K562 (cell line): Measurements from ENCODE around the gene RAMP2. TPM values are rescaled to one million over a fixed set of nuclear protein-coding genes. Genes with fewer than 3 reads are reported as not detected.

ENCODE experiments used
- ATAC-seq: fragments of 200-7000 bp; cut with Tn5 transposase; 3 replicates; pipeline ENCODE4 v1.9.1; 2020; ENCODE audit warnings: moderate library complexity
- Bru-seq: library from RNA; stranded (reverse); fragments of 400-500 nt; gene quantifications from one replicate; lab custom pipeline; 2021; lab: Mats Ljungman, UMichigan
- BruChase-seq, 2 experiments: library from RNA; stranded (reverse); fragments of 400-500 nt; gene quantifications; one replicate each; lab custom pipeline; 2021; lab: Mats Ljungman, UMichigan
- BruUV-seq: library from RNA; stranded (reverse); fragments of 400-500 nt; replicated peaks from 2 replicates; lab custom pipeline; 2021; lab: Mats Ljungman, UMichigan
- CTCF ChIA-PET: fragments of 300-600 bp; formaldehyde crosslinking; extraction: SDS; loops from one replicate; lab custom pipeline; 2021; ENCODE audit warnings: low intra/inter-chr PET ratio; lab: Yijun Ruan, JAX
- POLR2A ChIA-PET: fragments of 300-600, 350-650 bp; sonication (Branson Sonifier 250); formaldehyde crosslinking; extraction: SDS; loops from one replicate; lab custom pipeline; 2021; ENCODE audit warnings: antibody characterized with exemption, inconsistent platforms; lab: Yijun Ruan, JAX
- DNase-seq, 4 experiments: peaks; one replicate each; pipeline versions ENCODE4 v3.0.0 to v3.0.0-alpha.2; 2011 to 2018; ENCODE audit warnings: low spot score in 3 of 4, mixed read lengths in 3 of 4; ENCODE audit errors: extremely low read depth in 1 of 4
- FAIRE-seq: peaks from 2 replicates; lab custom pipeline; 2011; peaks lifted over from hg19 to GRCh38; lab: Jason Lieb, UNC
- H2AFZ ChIP-seq: 2 replicates; pipeline ENCODE4 v1.6.0; 2011; ENCODE audit warnings: low read depth, low read length, control low read depth, inconsistent platforms
- H3K27ac ChIP-seq: fragments of 200-600 bp; 3 replicates; pipeline ENCODE4 v1.8.0; 2011; ENCODE audit warnings: low read depth, mild to moderate bottlenecking, control low read depth, inconsistent platforms, low read length, moderate library complexity, mixed read lengths; ENCODE audit errors: extremely low read depth
- H3K27me3 ChIP-seq, 2 experiments: fragments of 300-600 bp in 1 of 2; 2 replicates in 1 of 2; 3 replicates in 1 of 2; pipeline versions ENCODE4 v1.6.0 to v1.8.0; 2011; ENCODE audit warnings: inconsistent platforms in 2 of 2, low read length in 2 of 2, mild to moderate bottlenecking in 1 of 2, mixed read lengths in 1 of 2, moderate library complexity in 1 of 2; ENCODE audit not compliant: control insufficient read depth in 2 of 2, insufficient read depth in 2 of 2
- H3K36me3 ChIP-seq: fragments of 300-600 bp; 3 replicates; pipeline ENCODE4 v1.8.0; 2011; ENCODE audit warnings: mild to moderate bottlenecking, low read length, inconsistent platforms; ENCODE audit not compliant: control insufficient read depth, insufficient read depth
- H3K4me1 ChIP-seq, 2 experiments: fragments of 200-600 bp in 1 of 2; replicated peaks in 1 of 2; 2 replicates in 1 of 2; 3 replicates in 1 of 2; pipeline versions ENCODE4 v1.5.1 to v1.8.0; 2011; ENCODE audit warnings: inconsistent platforms in 2 of 2, low read length in 2 of 2, mild to moderate bottlenecking in 1 of 2, mixed read lengths in 1 of 2, moderate library complexity in 1 of 2; ENCODE audit not compliant: control insufficient read depth in 2 of 2, insufficient read depth in 2 of 2
- H3K4me2 ChIP-seq: 2 replicates; pipeline ENCODE4 v1.6.1; 2011; ENCODE audit warnings: low read length, control low read depth, inconsistent platforms, mixed read lengths; ENCODE audit not compliant: insufficient read depth
- H3K4me3 ChIP-seq: fragments of 200-600 bp; sonication (generic), shearing (Covaris generic); 2 replicates; pipeline ENCODE4 v1.5.1; 2016; ENCODE audit warnings: control low read depth, inconsistent platforms
- H3K79me2 ChIP-seq: fragments of 200-600 bp; 3 replicates; pipeline ENCODE4 v1.8.0; 2011; ENCODE audit warnings: low read length, inconsistent platforms; ENCODE audit not compliant: control insufficient read depth, insufficient read depth
- H3K9ac ChIP-seq, 2 experiments: 2 replicates each; pipeline versions ENCODE4 v1.6.0 to v1.6.1; 2011; ENCODE audit warnings: low read depth in 2 of 2, low read length in 2 of 2, control low read depth in 1 of 2, inconsistent platforms in 1 of 2, mild to moderate bottlenecking in 1 of 2, mixed read lengths in 1 of 2; ENCODE audit not compliant: insufficient read depth in 1 of 2
- H3K9me1 ChIP-seq: one replicate; pipeline ENCODE4 v1.6.0; 2011; ENCODE audit warnings: inconsistent platforms, mild to moderate bottlenecking, low read length, moderate library complexity; ENCODE audit not compliant: control insufficient read depth, insufficient read depth
- H3K9me3 ChIP-seq: replicated peaks from 2 replicates; pipeline ENCODE4 v1.5.1; 2011; ENCODE audit warnings: low read depth, low read length, inconsistent platforms; ENCODE audit not compliant: control insufficient read depth, insufficient read depth
- H4K20me1 ChIP-seq: replicated peaks from 2 replicates; pipeline ENCODE4 v1.6.1; 2011; ENCODE audit warnings: low read length, inconsistent platforms, mixed read lengths; ENCODE audit not compliant: control insufficient read depth, insufficient read depth
- HDAC2 ChIP-seq: fragments of 450-650 bp; IDR thresholded peaks from 2 replicates; pipeline ENCODE4 v1.6.1; 2016; ENCODE audit warnings: mild to moderate bottlenecking
- ZNF76 ChIP-seq: fragments of 250-450 bp; sonication (Bioruptor Pico); IDR thresholded peaks from 2 replicates; pipeline ENCODE4 v1.4.0; 2020; ENCODE audit warnings: mild to moderate bottlenecking, moderate library complexity, borderline replicate concordance
- WGBS: fragments of 100-300 bp; shearing (Covaris generic); methylation state at CpG from one replicate; pipeline ENCODE4 v1.1.6; 2016; ENCODE audit warnings: low coverage, mixed read lengths; ENCODE audit not compliant: insufficient coverage; ENCODE audit errors: missing lambda C conversion rate; 5-methylcytosine and 5-hydroxymethylcytosine counted together
- in situ Hi-C: fragments of 300-500 bp; cut with MboI; formaldehyde crosslinking; loops from 4 replicates; pipeline ENCODE4 v1.15.0; 2018; ENCODE audit warnings: inconsistent platforms, mixed read lengths
- intact Hi-C: fragments of 100-400 bp; cut with micrococcal nuclease; formaldehyde crosslinking; loops from 2 replicates; pipeline ENCODE4 v1.14.2; 2022
- long read RNA-seq, 3 experiments: library from polyadenylated mRNA in 2 of 3; library from RNA in 1 of 3; unstranded in 2 of 3; stranded (forward) in 1 of 3; transcript quantifications; one replicate each; pipeline ENCODE4 v2.0.0, GENCODE V29; 2019 to 2022
- polyA minus RNA-seq, 3 experiments: library from RNA; depleted of rRNA, polyadenylated mRNA; stranded (reverse); fragments of >200 nt; gene quantifications; 2 replicates each; pipeline ENCODE4 v1.2.3, GENCODE V29; 2011
- polyA plus RNA-seq, 8 experiments: library from polyadenylated mRNA; depleted of rRNA in 4 of 8; stranded (reverse) in 5 of 8; unstranded in 3 of 8; fragments of >200 nt; fragmentation: Nextera tagmentation in 2 of 8; fragmentation: Illumina TruSeq in 1 of 8; extraction: Ambion mirVana in 2 of 8; extraction: Trizol in 1 of 8; gene quantifications; 2 replicates each; pipeline versions ENCODE4 v1.2.1 to v1.2.3, GENCODE V29; 2011 to 2014; ENCODE audit warnings: inconsistent platforms in 1 of 8, missing spikeins in 1 of 8
- total RNA-seq, 7 experiments: library from RNA; depleted of rRNA in 6 of 7; stranded (reverse); fragments of >200 nt in 6 of 7; fragmentation: Illumina TruSeq in 2 of 7; extraction: Trizol in 2 of 7; gene quantifications; 2 replicates each; pipeline versions ENCODE4 v1.2.1 to v1.2.3, GENCODE V29; 2011 to 2021; ENCODE audit warnings: low replicate concordance in 1 of 7
- TF ChIP-seq, protein P1 (sequence below): fragments of 450-650 bp; IDR thresholded peaks from 2 replicates; pipeline ENCODE4 v1.6.1; 2014; ENCODE audit warnings: low read depth, mild to moderate bottlenecking, moderate library complexity, borderline replicate concordance
- TF ChIP-seq, protein P2 (sequence below): sonication (generic); formaldehyde crosslinking; IDR thresholded peaks from 2 replicates; pipeline ENCODE4 v1.8.0; 2022; ENCODE audit warnings: mild to moderate bottlenecking, missing genetic modification reagents

RAMP2 gene, protein sequence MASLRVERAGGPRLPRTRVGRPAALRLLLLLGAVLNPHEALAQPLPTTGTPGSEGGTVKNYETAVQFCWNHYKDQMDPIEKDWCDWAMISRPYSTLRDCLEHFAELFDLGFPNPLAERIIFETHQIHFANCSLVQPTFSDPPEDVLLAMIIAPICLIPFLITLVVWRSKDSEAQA
- not detected in 2 replicates for total RNA-seq (2011; cell fraction: chromatin; rRNA removed; ENCODE audit: low replicate concordance)
- not detected in 2 replicates for total RNA-seq (2011; cell fraction: nucleolus; rRNA removed)
- total RNA-seq (2011; cell fraction: nucleoplasm; rRNA removed) = not detected in 2 replicates
- total RNA-seq (2014; rRNA removed) (not detected in 2 replicates), total RNA-seq (2014; rRNA removed; fragmentation: Illumina TruSeq; extraction: Trizol) (not detected in 2 replicates), total RNA-seq (2015; rRNA removed; fragmentation: Illumina TruSeq; extraction: Trizol) (not detected in 2 replicates), total RNA-seq (2021) (not detected in 2 replicates), polyA plus RNA-seq (2011; rRNA removed) (not detected in 2 replicates), polyA plus RNA-seq (2014; fragmentation: Illumina TruSeq; extraction: Trizol) (not detected in 2 replicates), polyA plus RNA-seq (2014; fragmentation: Nextera tagmentation; extraction: Ambion mirVana) (not detected), polyA plus RNA-seq (2014; rRNA removed) (not detected in 2 replicates), polyA minus RNA-seq (2011; rRNA and poly(A)+ RNA removed) (not detected in 2 replicates), Bru-seq, nascent RNA (not detected), BruChase-seq, experiment 1, labeled RNA remaining after a 2-hour chase (not detected), BruChase-seq, experiment 2, labeled RNA remaining after a 6-hour chase (not detected)
- polyA plus RNA-seq (2011; cell fraction: cytosol; rRNA removed) = not detected in 2 replicates
- polyA plus RNA-seq (2011; cell fraction: nucleus; rRNA removed) = not detected in 2 replicates
- polyA plus RNA-seq (2012) = not detected in 2 replicates
- polyA minus RNA-seq (2011; cell fraction: cytosol; rRNA and poly(A)+ RNA removed) = not detected in 2 replicates
- not detected in 2 replicates for polyA minus RNA-seq (2011; cell fraction: nucleus; rRNA and poly(A)+ RNA removed)
- long read RNA-seq, experiment 1 = 0 reads
- long read RNA-seq, experiment 2 = 0 reads
- long read RNA-seq, experiment 3 = 0 reads

DNA sequence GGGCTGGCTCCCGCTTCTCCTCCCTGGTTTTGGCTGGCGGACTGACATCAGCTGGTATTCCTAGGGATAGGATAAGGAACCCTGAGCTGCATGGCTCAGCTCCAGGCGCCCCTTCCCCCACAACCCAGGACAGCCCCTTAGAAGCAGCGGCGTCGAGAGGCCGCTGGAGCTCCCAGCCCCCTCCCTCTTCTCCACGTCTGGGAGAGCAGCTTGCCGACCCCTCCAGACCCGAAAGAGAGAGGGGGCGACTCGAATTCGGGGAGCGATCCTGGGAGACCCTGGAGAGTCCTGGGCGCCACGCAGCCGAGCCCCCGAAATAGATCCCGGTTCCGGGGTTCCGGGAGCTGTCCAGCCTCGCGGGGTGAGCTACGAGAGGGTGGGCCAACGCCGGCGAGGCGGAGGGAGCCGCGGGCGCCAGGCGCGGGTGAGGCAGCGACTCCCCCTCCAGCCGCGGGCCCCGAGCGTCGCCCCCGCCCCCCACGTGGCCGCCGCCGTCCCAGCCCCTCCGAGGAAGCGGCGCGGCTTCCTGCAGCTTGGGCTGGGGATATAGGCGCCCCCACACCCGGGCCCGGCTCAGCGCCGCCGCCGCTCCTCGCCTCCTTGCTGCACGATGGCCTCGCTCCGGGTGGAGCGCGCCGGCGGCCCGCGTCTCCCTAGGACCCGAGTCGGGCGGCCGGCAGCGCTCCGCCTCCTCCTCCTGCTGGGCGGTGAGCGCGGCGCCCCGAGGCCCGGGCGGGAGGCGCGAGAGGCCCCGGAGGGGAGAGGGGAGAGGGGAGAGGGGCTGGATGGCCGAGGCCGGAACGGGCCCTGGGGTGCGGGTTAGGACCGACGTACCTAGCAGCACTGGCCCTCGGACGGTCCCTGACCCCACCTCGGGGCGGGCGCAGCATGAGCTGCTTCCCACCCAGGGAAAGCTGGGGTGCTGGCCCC, at the start of gene RAMP2:
Gene RAMP2, plus strand, starts transcription at position 576 of the 930 bp plus-strand sequence. Its CDS starts 35 bp downstream, at position 611.
- ChIA-PET CTCF (interaction anchor here (3.8 kb wide), 1 partner anchor 40 kb away, joined by 34 read pairs; no protein-coding TSS in a partner anchor), POLR2A (interaction anchor here (1.2 to 1.4 kb wide), 3 partner anchors 11 to 13 kb away, joined by 5 to 6 read pairs (median 6); partner anchors contain the start of gene VPS25)
- in situ Hi-C loops = no loop called here
- no peaks in the 10 kb centered on the region for H3K36me3 ChIP-seq
- peaks cover 8 to 21% of the 10 kb centered on the region in 2 experiments; a peak in 3 of 5 replicates for H3K4me1 ChIP-seq
- H2AFZ ChIP-seq = no peak within 1 kb of the TSS
- ATAC-seq = no peak
- no peak for DNase-seq
- H4K20me1 ChIP-seq = no peaks in the 10 kb centered on the region
- BruUV-seq = no TSS peak
- no peak for FAIRE-seq
- H3K27ac ChIP-seq = no peak within 1 kb of the TSS
- H3K9me3 ChIP-seq = no peaks in the 10 kb centered on the region
- 70% methylated on average over 16 of the region's 92 CpGs for WGBS
- intact Hi-C loops = loop anchor here (5.0 kb wide), 1 partner anchor 184 kb away; the partner anchor contains the start of gene PSMC3IP
- no peaks in the 10 kb centered on the region for H3K79me2 ChIP-seq
- no peaks in the 10 kb centered on the region for H3K27me3 ChIP-seq
- H3K4me2 ChIP-seq = no peak within 1 kb of the TSS
- no peak for TF ChIP-seq ZNF76 (CRISPR knock-in tag)
- TF ChIP-seq, protein P1, sequence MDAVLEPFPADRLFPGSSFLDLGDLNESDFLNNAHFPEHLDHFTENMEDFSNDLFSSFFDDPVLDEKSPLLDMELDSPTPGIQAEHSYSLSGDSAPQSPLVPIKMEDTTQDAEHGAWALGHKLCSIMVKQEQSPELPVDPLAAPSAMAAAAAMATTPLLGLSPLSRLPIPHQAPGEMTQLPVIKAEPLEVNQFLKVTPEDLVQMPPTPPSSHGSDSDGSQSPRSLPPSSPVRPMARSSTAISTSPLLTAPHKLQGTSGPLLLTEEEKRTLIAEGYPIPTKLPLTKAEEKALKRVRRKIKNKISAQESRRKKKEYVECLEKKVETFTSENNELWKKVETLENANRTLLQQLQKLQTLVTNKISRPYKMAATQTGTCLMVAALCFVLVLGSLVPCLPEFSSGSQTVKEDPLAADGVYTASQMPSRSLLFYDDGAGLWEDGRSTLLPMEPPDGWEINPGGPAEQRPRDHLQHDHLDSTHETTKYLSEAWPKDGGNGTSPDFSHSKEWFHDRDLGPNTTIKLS = no peak
- no peak for TF ChIP-seq HDAC2
- TF ChIP-seq, protein P2, sequence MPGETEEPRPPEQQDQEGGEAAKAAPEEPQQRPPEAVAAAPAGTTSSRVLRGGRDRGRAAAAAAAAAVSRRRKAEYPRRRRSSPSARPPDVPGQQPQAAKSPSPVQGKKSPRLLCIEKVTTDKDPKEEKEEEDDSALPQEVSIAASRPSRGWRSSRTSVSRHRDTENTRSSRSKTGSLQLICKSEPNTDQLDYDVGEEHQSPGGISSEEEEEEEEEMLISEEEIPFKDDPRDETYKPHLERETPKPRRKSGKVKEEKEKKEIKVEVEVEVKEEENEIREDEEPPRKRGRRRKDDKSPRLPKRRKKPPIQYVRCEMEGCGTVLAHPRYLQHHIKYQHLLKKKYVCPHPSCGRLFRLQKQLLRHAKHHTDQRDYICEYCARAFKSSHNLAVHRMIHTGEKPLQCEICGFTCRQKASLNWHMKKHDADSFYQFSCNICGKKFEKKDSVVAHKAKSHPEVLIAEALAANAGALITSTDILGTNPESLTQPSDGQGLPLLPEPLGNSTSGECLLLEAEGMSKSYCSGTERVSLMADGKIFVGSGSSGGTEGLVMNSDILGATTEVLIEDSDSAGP (CRISPR knock-in tag) = no peak
- no peak within 1 kb of the TSS; a peak in 1 of 4 replicates for H3K9ac ChIP-seq
- no peak within 1 kb of the TSS for H3K4me3 ChIP-seq
- H3K9me1 ChIP-seq = no peaks in the 10 kb centered on the region
